GM23338 (cell line): ENCODE measurements around the gene TPT1. TPM values are rescaled to one million over a fixed set of nuclear protein-coding genes. Genes with fewer than 3 reads are reported as not detected.

Source experiments
- ATAC-seq: fragments of 200-7000 bp; cut with Tn5 transposase; 3 replicates; pipeline ENCODE4 v1.9.1; 2020
- DNase-seq: peaks from one replicate; pipeline ENCODE4 v3.0.0-alpha.2; 2015; ENCODE audit warnings: low spot score
- H2AFZ ChIP-seq: fragments of 200-600 bp; sonication (generic); 2 replicates; pipeline ENCODE4 v1.8.0; 2016; ENCODE audit warnings: antibody characterized with exemption, mild to moderate bottlenecking, moderate library complexity
- H3F3A ChIP-seq: fragments of 200-600 bp; sonication (generic); replicated peaks from 2 replicates; pipeline ENCODE4 v1.8.0; 2017; ENCODE audit warnings: antibody characterized with exemption, mixed run types, low read depth
- H3K27ac ChIP-seq: fragments of 200-600 bp; sonication (generic); 2 replicates; pipeline ENCODE4 v1.6.1; 2016; ENCODE audit warnings: low read depth
- H3K27me3 ChIP-seq: fragments of 200-600 bp; sonication (generic); 2 replicates; pipeline ENCODE4 v1.8.0; 2016; ENCODE audit warnings: mild to moderate bottlenecking, mixed run types, moderate library complexity; ENCODE audit not compliant: insufficient read depth
- H3K36me3 ChIP-seq: fragments of 200-600 bp; sonication (generic); 2 replicates; pipeline ENCODE4 v1.8.0; 2016; ENCODE audit warnings: mild to moderate bottlenecking; ENCODE audit not compliant: insufficient read depth
- H3K4me1 ChIP-seq: fragments of 200-600 bp; sonication (generic); 2 replicates; pipeline ENCODE4 v1.8.0; 2016; ENCODE audit warnings: mild to moderate bottlenecking, moderate library complexity; ENCODE audit not compliant: insufficient read depth
- H3K4me2 ChIP-seq: fragments of 200-600 bp; sonication (generic); 2 replicates; pipeline ENCODE4 v1.7.1; 2017; ENCODE audit warnings: mixed run types
- H3K4me3 ChIP-seq: fragments of 200-600 bp; sonication (generic); 2 replicates; pipeline ENCODE4 v1.6.1; 2016; ENCODE audit warnings: mixed run types
- H3K79me2 ChIP-seq: fragments of 200-600 bp; sonication (generic); replicated peaks from 2 replicates; pipeline ENCODE4 v1.8.0; 2017; ENCODE audit warnings: mild to moderate bottlenecking; ENCODE audit not compliant: insufficient read depth
- H3K9me2 ChIP-seq: fragments of 200-600 bp; sonication (generic); 2 replicates; pipeline ENCODE4 v1.8.0; 2017; ENCODE audit not compliant: insufficient read depth
- H4K20me1 ChIP-seq: fragments of 200-600 bp; sonication (generic); replicated peaks from 2 replicates; pipeline ENCODE4 v1.8.0; 2017; ENCODE audit warnings: mild to moderate bottlenecking; ENCODE audit not compliant: insufficient read depth
- H3K27ac Mint-ChIP-seq: 2 replicates; pipeline ENCODE4 v1.8.0; 2020; ENCODE audit warnings: inconsistent platforms, mild to moderate bottlenecking, moderate library complexity, mixed read lengths
- H3K27me3 Mint-ChIP-seq: 3 replicates; pipeline ENCODE4 v1.8.0; 2022; ENCODE audit warnings: low read depth, mild to moderate bottlenecking, moderate library complexity, mixed read lengths, inconsistent platforms; ENCODE audit not compliant: insufficient read depth, poor library complexity
- H3K36me3 Mint-ChIP-seq: 3 replicates; pipeline ENCODE4 v1.8.0; 2021; ENCODE audit warnings: low read depth, mild to moderate bottlenecking, inconsistent platforms, moderate library complexity, mixed read lengths
- H3K4me1 Mint-ChIP-seq: 3 replicates; pipeline ENCODE4 v1.8.0; 2020; ENCODE audit warnings: mild to moderate bottlenecking, inconsistent platforms, mixed read lengths
- H3K4me3 Mint-ChIP-seq: 3 replicates; pipeline ENCODE4 v1.8.0; 2021; ENCODE audit warnings: moderate library complexity, mild to moderate bottlenecking, inconsistent platforms, mixed read lengths
- H3K9me3 Mint-ChIP-seq: 3 replicates; pipeline ENCODE4 v1.8.0; 2020; ENCODE audit warnings: moderate library complexity, mild to moderate bottlenecking, inconsistent platforms, mixed read lengths
- CREB1 ChIP-seq: fragments of 250-450 bp; sonication (Bioruptor Pico); IDR thresholded peaks from 2 replicates; pipeline ENCODE4 v1.5.0; 2020; ENCODE audit warnings: low read depth, mild to moderate bottlenecking, moderate library complexity
- CTCF ChIP-seq, 2 experiments: fragments of 200-600 bp in 1 of 2; sonication (generic) in 1 of 2; conservative IDR thresholded peaks; 2 replicates each; pipeline versions ENCODE4 v1.5.1 to v1.6.1; 2016 to 2017; ENCODE audit warnings: antibody characterized with exemption in 2 of 2, low read depth in 2 of 2, mild to moderate bottlenecking in 2 of 2, moderate library complexity in 1 of 2
- ETS1 ChIP-seq: IDR thresholded peaks from 2 replicates; pipeline ENCODE4 v1.6.1; 2016; ENCODE audit warnings: antibody characterized with exemption
- EZH2 ChIP-seq: fragments of 200-600 bp; sonication (generic); IDR thresholded peaks from one replicate; pipeline ENCODE4 v1.8.0; 2017; ENCODE audit warnings: antibody characterized with exemption, mild to moderate bottlenecking, low read depth; ENCODE audit not compliant: unreplicated experiment
- EZH2phosphoT487 ChIP-seq: fragments of 200-600 bp; sonication (generic); IDR thresholded peaks from one replicate; pipeline ENCODE4 v1.8.1; 2018; ENCODE audit warnings: antibody characterized with exemption; ENCODE audit not compliant: unreplicated experiment
- JUNB ChIP-seq: IDR thresholded peaks from one replicate; pipeline ENCODE4 v1.6.1; 2016; ENCODE audit warnings: antibody characterized with exemption; ENCODE audit not compliant: unreplicated experiment
- NANOG ChIP-seq: IDR thresholded peaks from 2 replicates; pipeline ENCODE4 v1.6.1; 2016; ENCODE audit warnings: antibody characterized with exemption, borderline replicate concordance
- POLR2AphosphoS5 ChIP-seq: IDR thresholded peaks from 2 replicates; pipeline ENCODE4 v1.6.1; 2016; ENCODE audit warnings: antibody characterized with exemption, low read depth
- STAT1 ChIP-seq: IDR thresholded peaks from one replicate; pipeline ENCODE4 v1.6.1; 2016; ENCODE audit warnings: antibody characterized with exemption; ENCODE audit not compliant: unreplicated experiment
- ZNF114 ChIP-seq: fragments of 250-450 bp; sonication (Bioruptor Pico); IDR thresholded peaks from 2 replicates; pipeline ENCODE4 v1.5.0; 2020; ENCODE audit warnings: mild to moderate bottlenecking, moderate library complexity
- ZNF331 ChIP-seq: fragments of 250-450 bp; sonication (Bioruptor Pico); IDR thresholded peaks from 2 replicates; pipeline ENCODE4 v1.5.0; 2020; ENCODE audit warnings: low read depth, mild to moderate bottlenecking, moderate library complexity
- polyA plus RNA-seq: library from polyadenylated mRNA; unstranded; fragments of >200 nt; fragmentation: Nextera tagmentation; extraction: Ambion mirVana; gene quantifications from 2 replicates; pipeline ENCODE4 v1.2.1, GENCODE V29; 2016
- total RNA-seq: library from RNA; depleted of rRNA; stranded (reverse); fragments of >200 nt; shearing (Covaris generic); gene quantifications from 2 replicates; pipeline ENCODE4 v1.2.3, GENCODE V29; 2014
- TF ChIP-seq, protein P1 (sequence below): fragments of 250-450 bp; sonication (Bioruptor Pico); IDR thresholded peaks from 2 replicates; pipeline ENCODE4 v1.5.0; 2020; ENCODE audit warnings: mild to moderate bottlenecking, moderate library complexity
- TF ChIP-seq, protein P2 (sequence below): IDR thresholded peaks from one replicate; pipeline ENCODE4 v1.6.1; 2018; ENCODE audit warnings: antibody characterized with exemption; ENCODE audit not compliant: unreplicated experiment

Gene TPT1
- total and polyA plus RNA-seq, 2 experiments from 2014 or later: 1,385 to 2,519 TPM

GRCh38 chr13:45385320-45385719 is 44.3 kb upstream of the TPT1 start:
- TF ChIP-seq STAT1: no peak
- TF ChIP-seq, protein P1, sequence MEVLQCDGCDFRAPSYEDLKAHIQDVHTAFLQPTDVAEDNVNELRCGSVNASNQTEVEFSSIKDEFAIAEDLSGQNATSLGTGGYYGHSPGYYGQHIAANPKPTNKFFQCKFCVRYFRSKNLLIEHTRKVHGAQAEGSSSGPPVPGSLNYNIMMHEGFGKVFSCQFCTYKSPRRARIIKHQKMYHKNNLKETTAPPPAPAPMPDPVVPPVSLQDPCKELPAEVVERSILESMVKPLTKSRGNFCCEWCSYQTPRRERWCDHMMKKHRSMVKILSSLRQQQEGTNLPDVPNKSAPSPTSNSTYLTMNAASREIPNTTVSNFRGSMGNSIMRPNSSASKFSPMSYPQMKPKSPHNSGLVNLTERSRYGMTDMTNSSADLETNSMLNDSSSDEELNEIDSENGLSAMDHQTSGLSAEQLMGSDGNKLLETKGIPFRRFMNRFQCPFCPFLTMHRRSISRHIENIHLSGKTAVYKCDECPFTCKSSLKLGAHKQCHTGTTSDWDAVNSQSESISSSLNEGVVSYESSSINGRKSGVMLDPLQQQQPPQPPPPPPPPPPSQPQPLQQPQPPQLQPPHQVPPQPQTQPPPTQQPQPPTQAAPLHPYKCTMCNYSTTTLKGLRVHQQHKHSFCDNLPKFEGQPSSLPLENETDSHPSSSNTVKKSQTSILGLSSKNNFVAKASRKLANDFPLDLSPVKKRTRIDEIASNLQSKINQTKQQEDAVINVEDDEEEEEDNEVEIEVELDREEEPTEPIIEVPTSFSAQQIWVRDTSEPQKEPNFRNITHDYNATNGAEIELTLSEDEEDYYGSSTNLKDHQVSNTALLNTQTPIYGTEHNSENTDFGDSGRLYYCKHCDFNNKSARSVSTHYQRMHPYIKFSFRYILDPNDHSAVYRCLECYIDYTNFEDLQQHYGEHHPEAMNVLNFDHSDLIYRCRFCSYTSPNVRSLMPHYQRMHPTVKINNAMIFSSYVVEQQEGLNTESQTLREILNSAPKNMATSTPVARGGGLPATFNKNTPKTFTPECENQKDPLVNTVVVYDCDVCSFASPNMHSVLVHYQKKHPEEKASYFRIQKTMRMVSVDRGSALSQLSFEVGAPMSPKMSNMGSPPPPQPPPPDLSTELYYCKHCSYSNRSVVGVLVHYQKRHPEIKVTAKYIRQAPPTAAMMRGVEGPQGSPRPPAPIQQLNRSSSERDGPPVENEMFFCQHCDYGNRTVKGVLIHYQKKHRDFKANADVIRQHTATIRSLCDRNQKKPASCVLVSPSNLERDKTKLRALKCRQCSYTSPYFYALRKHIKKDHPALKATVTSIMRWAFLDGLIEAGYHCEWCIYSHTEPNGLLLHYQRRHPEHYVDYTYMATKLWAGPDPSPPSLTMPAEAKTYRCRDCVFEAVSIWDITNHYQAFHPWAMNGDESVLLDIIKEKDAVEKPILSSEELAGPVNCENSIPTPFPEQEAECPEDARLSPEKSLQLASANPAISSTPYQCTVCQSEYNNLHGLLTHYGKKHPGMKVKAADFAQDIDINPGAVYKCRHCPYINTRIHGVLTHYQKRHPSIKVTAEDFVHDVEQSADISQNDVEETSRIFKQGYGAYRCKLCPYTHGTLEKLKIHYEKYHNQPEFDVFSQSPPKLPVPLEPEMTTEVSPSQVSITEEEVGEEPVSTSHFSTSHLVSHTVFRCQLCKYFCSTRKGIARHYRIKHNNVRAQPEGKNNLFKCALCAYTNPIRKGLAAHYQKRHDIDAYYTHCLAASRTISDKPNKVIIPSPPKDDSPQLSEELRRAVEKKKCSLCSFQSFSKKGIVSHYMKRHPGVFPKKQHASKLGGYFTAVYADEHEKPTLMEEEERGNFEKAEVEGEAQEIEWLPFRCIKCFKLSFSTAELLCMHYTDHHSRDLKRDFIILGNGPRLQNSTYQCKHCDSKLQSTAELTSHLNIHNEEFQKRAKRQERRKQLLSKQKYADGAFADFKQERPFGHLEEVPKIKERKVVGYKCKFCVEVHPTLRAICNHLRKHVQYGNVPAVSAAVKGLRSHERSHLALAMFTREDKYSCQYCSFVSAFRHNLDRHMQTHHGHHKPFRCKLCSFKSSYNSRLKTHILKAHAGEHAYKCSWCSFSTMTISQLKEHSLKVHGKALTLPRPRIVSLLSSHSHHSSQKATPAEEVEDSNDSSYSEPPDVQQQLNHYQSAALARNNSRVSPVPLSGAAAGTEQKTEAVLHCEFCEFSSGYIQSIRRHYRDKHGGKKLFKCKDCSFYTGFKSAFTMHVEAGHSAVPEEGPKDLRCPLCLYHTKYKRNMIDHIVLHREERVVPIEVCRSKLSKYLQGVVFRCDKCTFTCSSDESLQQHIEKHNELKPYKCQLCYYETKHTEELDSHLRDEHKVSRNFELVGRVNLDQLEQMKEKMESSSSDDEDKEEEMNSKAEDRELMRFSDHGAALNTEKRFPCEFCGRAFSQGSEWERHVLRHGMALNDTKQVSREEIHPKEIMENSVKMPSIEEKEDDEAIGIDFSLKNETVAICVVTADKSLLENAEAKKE: no peak
- TF ChIP-seq ZNF331 (CRISPR knock-in tag): no peak
- no peak for TF ChIP-seq POLR2AphosphoS5
- TF ChIP-seq ZNF114 (CRISPR knock-in tag): no peak
- TF ChIP-seq EZH2: no peak
- TF ChIP-seq CREB1 (CRISPR knock-in tag): no peak
- TF ChIP-seq JUNB: no peak
- TF ChIP-seq EZH2phosphoT487: no peak
- TF ChIP-seq, protein P2, sequence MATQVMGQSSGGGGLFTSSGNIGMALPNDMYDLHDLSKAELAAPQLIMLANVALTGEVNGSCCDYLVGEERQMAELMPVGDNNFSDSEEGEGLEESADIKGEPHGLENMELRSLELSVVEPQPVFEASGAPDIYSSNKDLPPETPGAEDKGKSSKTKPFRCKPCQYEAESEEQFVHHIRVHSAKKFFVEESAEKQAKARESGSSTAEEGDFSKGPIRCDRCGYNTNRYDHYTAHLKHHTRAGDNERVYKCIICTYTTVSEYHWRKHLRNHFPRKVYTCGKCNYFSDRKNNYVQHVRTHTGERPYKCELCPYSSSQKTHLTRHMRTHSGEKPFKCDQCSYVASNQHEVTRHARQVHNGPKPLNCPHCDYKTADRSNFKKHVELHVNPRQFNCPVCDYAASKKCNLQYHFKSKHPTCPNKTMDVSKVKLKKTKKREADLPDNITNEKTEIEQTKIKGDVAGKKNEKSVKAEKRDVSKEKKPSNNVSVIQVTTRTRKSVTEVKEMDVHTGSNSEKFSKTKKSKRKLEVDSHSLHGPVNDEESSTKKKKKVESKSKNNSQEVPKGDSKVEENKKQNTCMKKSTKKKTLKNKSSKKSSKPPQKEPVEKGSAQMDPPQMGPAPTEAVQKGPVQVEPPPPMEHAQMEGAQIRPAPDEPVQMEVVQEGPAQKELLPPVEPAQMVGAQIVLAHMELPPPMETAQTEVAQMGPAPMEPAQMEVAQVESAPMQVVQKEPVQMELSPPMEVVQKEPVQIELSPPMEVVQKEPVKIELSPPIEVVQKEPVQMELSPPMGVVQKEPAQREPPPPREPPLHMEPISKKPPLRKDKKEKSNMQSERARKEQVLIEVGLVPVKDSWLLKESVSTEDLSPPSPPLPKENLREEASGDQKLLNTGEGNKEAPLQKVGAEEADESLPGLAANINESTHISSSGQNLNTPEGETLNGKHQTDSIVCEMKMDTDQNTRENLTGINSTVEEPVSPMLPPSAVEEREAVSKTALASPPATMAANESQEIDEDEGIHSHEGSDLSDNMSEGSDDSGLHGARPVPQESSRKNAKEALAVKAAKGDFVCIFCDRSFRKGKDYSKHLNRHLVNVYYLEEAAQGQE: no peak
- no peak for TF ChIP-seq NANOG
- TF ChIP-seq ETS1: no peak
- no peak for TF ChIP-seq CTCF (conservative IDR thresholded peaks at IDR 0.05; ENCODE audit: low read depth in 2 of 2)
- no peak overlapping the region for H3K4me3 Mint-ChIP-seq
- ATAC-seq (no peak), DNase-seq (no peak)
- no peaks in the 10 kb centered on the region for H3K9me2 ChIP-seq
- H3K79me2 ChIP-seq: no peaks in the 10 kb centered on the region
- H2AFZ ChIP-seq: no peak overlapping the region
- no peak overlapping the region for H3K4me2 ChIP-seq
- H3K4me1 Mint-ChIP-seq: no peaks in the 10 kb centered on the region
- no peaks in the 10 kb centered on the region for H3K27me3 ChIP-seq
- peaks cover 2% of the 10 kb centered on the region for H3K27me3 Mint-ChIP-seq
- no peak overlapping the region for H3K4me3 ChIP-seq
- no peaks in the 10 kb centered on the region for H3K9me3 Mint-ChIP-seq
- peaks cover 5% of the 10 kb centered on the region; the same call in 2 of the 3 replicates for H3K36me3 Mint-ChIP-seq
- H3K36me3 ChIP-seq: no peaks in the 10 kb centered on the region
- no peaks in the 10 kb centered on the region for H3F3A ChIP-seq
- no peaks in the 10 kb centered on the region for H4K20me1 ChIP-seq
- H3K27ac ChIP-seq: no peak overlapping the region
- no peak overlapping the region for H3K27ac Mint-ChIP-seq
- no peaks in the 10 kb centered on the region for H3K4me1 ChIP-seq
